Lung microvascular endothelial cell (primary cell): ENCODE results near the gene FOXP1. TPM values are rescaled to one million over a fixed set of nuclear protein-coding genes. Genes with fewer than 3 reads are reported as not detected.

Experiments
- DNase-seq, 2 donors: peaks; one replicate each; pipeline versions ENCODE4 v3.0.0 to v3.0.0-alpha.2; 2010; ENCODE audit warnings: low read depth in 2 of 2
- total RNA-seq: library from RNA; depleted of rRNA; stranded (reverse); fragments of >200 nt; gene quantifications from 2 replicates; pipeline ENCODE4 v1.2.1, GENCODE V29; 2014

The FOXP1 gene
- total RNA-seq, 1 donor from 2014 or later: 75.2 TPM

DNA sequence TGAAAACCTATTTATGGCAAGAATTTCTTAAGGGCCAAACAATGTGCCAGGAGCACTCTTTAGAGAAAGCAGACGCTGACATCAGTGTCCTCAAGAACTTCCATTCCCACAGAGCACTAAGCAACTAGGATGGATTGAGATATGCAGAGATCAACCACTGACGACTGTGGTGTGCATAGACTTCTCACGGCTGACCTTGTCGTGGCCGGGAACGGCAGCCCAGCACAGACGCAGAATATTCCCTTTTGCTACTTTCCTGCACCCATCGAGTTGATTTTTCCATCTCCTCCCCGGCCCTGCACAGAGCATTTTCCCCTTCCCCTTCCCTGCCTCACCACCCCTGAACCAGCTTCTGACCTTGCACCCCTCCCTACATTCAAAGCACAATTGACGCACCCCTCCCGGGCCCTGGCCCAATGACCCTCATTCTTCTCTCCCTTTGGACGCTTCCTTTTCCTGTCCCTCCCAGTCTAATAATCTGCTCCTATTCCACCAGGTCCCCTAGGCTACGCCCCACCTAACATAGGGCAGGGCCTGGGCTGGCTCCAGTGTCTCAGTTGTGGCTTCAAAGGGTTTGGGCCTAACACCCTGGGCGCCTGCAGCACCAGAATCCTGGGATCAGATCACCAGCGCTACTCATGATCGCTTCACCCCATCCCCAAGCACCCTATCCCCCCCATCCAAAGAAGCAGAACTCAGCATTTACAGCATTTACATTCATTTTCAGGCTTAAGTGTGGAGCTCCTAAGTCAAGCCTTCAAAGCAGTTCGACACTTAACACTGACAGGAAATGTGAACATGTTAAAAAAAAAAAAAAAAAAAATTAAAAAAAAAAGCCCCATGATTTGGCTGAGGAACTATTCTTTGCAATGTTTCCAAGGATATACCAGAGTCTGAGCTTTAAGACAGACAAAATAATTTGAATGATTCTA is 151.2 kb downstream of the FOXP1 start:
- DNase-seq: peak; percentile 48 to 81

DNA sequence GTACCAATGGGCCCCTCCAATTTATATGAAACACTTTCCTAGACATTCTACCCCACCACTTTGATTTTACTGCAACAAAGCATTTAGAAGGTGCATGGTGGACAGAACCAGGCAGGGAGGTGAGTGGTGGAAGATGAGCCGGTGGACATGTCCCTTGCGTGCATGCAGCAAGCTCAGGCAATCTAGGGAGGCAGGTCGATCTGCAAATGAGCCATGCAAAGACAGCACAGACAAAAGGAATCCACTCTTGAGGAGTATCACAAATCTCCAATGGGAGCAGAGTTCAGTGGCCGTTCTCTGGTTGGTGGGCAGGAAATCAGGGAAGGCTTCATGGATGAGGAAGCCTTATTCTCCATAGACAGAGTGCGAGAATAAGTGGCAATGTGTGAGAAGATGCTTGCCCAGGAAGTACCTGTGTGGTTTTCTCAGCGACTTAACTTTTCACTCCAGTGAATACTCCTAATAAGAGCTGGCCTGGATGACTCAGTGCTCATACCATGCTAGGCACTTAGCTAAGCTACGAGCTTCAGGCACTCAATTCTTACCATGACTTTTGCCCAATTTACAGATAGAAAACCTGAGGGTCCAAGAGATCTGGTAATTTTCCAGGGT is 152.5 kb downstream of the FOXP1 start:
- peak; percentile 10 to 21 for DNase-seq

DNA sequence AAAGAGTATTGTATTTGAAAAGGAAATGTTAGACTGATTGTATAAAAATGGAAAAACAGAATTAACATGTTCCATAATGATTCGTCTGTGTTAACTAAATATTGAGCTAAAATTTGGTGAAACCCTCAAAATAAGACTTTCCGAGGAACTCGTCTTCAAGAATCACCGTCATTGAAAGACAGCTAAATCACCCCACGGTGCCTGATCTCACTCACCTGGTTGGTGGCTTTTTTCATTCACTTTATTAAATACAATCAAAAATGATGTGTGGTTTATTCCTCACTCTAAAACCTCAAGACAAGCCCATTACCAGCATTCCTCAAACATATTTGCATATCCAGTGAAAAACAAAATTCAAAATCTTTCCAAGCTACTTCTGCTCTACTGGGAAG is 153.9 kb downstream of the FOXP1 start:
- no peak for DNase-seq

GRCh38 chr3:71428841-71429596 is 154.5 kb downstream of the FOXP1 start:
- peak; percentile 90 to 96 for DNase-seq

DNA sequence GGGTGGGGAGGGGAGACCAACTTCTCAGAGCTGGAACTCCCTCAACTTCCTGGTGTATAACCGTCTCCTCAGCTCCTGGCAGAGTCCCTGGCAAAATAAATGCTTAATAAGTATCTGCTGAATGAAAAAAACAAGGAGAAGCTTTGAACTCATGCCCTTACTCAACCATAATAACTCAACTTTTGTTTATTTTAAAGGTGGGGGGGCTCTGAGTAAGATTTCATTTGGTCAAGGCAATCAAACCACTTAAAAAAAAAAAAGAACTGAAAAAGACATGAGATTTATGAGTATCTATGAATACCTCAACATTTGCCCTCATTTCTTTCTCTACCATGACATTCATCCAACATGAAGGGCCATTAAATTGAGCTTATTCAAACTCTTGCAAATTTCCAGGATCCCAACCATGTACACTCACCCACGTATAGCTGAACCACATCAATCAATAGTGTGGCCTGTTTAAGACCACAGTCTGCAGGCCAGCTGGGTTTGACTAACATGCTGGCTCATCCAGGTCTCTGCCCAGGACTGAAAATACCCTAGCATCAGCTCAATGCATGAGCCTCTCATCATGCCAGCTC is 157.9 kb downstream of the FOXP1 start:
- DNase-seq: peak in 1 of 2 donors; percentile 24

GRCh38 chr3:71423151-71423906 is 160.2 kb downstream of the FOXP1 start:
- peak; percentile 88 to 92 for DNase-seq

- DNase-seq: no peak
Measured at GRCh38 chr3:71421820-71422566, 161.5 kb downstream of the FOXP1 start.

GRCh38 chr3:71421475-71421819 is 162.1 kb downstream of the FOXP1 start:
- DNase-seq: no peak

GRCh38 chr3:71419369-71419768 is 164.2 kb downstream of the FOXP1 start:
- DNase-seq: no peak

GRCh38 chr3:71417791-71418190 is 165.7 kb downstream of the FOXP1 start:
- no peak for DNase-seq

GRCh38 chr3:71416876-71417275 is 166.7 kb downstream of the FOXP1 start:
- DNase-seq: peak in 1 of 2 donors; percentile 21

DNA sequence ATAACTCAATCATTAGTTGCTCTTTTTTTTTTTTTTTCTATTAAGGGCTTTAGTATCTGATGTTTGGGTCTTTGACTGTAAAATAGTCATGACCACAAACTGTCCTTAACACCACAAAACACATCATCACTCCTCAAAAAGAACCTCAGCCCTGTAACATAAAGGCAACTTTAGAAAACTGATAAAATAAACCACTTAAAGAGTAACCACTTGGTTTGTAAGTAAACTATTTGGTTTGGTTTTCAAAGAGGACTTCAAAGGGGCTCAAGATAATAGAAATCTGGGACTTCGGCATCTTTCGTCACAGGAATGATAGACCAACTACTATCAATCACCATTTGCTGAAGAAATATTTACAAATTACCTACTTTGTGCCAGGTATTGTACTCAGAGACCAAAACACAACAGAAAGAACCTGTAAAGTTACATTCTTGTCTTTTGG is 167.8 kb downstream of the FOXP1 start:
- DNase-seq: no peak

DNA sequence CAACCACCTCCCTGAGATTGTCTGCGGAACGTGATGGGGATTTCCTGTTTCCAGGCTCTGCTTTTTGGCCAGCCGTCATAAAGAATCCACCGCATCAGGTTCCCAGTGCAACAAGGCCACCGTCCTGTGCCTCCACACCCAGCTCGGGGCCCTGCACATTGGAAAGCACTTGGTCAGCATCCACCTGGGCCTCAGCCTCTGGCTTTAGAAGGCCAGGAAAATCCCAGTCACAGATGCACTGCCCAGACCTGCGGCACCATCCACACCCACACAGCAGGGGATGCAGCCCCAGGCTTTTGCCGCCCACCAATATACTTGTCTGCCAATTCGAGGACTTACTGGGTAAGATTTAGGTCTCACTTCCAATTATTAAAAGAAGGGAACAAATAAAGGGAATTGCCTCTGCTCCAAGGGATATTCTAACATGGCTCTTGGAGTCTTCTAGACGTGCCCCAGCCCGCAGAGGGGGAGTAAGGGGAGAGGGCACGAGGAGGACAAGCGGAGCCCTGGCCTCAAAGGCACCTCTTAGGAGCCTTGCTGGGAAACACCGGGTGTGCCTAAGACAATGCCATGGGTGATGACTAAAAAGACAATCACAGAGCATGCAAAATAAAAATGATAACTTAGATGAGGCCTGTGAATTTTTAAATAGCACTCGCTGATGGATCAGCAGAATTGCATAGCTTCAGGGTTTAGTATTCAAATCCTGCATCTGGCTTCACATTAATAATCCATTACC is 169.2 kb downstream of the FOXP1 start:
- peak; percentile 28 to 85 for DNase-seq

- peak; percentile 36 to 69 for DNase-seq
Measured at GRCh38 chr3:71413572-71413971, 170.0 kb downstream of the FOXP1 start.

DNA sequence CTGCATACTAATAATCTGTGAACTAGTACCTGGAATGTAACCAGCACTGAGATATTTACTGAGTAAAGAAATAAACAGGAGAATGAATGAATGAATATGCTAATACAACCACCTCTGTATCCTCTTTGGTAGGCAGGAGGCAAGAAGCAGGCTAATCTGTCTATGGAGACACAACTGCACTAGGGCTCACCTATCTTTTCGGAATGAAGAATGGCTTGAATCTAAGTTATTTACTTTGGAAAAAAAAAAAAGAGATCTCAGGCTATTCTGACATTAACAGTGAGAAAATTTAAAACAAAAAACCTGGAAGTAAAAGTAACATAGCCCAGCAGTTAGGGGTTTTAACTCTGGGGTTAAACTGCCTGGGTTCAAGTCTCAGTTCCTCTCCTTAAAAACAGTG is 174.2 kb downstream of the FOXP1 start:
- DNase-seq: no peak

- DNase-seq: no peak
Measured at GRCh38 chr3:71408903-71409302, 174.6 kb downstream of the FOXP1 start.

- DNase-seq: no peak
Measured at GRCh38 chr3:71407823-71408222, 175.7 kb downstream of the FOXP1 start.

DNA sequence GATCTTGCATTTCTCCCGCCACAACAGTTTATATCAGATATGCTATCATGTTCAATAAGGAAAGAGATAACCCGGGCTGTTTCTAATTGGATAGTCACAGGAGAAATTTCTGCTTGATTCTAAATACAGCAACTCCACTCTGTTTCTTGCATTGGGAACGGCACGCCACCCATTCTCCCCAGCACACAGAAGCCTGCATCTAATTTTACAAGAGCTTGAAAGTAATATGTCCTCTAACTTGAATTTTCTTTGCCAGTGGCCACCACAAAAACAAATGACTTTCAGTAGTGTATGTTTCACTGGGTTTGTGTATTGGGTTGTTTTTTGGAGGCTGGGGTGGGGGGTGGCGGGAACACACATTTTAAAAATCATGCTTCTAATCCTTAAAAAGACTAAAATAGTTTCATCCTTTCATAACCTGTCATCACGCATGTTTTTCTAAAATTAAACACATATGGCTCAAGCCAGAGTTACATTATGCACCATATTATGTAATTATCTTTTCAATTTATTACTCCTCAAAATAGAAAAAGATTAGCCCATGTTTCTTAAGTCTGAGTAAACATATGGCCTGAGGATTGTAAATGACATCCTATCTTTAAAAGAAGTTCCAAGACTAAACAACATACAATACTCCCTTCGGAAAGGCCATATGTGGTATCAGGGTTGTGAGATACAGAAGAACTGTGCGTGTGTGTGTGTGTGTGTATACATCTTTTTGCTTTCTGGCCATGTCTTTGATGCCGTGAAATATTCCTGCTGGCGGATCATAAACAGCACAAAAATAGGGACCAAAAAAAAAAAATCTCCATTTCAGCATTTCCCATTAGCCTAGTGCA is 176.3 kb downstream of the FOXP1 start:
- no peak for DNase-seq

DNA sequence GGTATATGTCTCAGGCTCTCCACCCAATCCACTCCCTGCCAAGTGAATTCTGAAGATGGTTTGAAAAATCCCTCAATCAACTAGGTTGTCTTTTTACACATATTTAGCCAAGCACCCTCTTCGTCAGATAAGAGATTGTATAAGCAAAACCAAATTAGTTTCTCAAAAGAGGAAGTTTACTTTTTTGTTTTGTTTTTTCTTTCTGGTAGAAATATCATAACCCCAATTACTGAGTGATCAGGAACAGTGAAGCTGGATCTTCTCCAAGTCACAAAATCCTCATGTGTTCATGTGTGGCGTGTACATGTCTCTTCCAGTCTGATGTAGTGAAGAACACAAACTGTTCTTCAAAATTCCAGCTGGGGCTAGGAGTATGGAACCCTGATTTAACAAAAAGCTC is 180.6 kb downstream of the FOXP1 start:
- no peak for DNase-seq
